NOMO-1 treated with DMSO at 0.1 percent for 48 hours (cell line): Measurements from ENCODE around the gene PDZRN3.

Experiments
- DNase-seq: peaks from one replicate; lab custom pipeline; 2025; ENCODE audit not compliant: unreplicated experiment; lab: John Stamatoyannopoulos, UW

Gene PDZRN3

DNA sequence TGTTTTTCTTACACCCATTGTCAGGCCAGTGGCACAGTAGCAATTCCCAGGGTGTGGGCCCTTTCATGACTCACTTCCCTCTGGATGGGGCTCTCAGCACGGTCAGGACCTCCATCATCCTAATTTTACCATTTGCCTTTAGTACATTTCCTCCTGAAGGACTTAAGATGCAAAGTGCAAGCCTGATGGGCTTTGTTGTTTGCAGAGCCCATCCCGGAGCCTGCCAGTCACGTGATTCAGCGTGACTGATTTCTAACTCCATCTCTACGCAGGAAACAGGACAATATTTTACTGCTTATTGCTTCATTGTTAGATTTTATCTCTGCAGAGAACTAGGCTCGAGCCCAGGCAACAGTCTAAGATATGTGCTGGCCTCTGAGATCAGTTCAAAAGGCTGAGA lies 223.7 kb downstream of the PDZRN3 start:
- DNase-seq = no peak

GRCh38 chr3:73399666-73400253 lies 225.0 kb downstream of the PDZRN3 start:
- no peak for DNase-seq

DNA sequence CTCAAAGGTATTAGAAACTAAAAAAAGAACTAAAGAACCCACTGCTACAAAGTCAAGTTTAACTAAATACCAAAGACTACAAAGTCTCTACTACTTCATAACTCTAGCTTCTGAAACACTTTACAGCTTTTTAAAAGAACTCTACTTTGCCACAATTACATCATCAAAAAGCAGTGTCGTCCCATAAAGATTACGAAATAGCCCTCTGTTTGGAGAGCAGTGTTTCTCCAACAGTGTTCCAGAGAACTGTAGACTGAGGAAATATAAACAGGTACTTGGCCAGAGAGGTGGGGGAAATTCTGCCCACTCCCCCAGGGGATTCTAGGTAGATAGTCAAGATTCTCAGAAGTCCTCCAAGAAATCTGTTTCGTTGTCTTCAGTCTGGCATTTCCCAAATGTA lies 225.6 kb downstream of the PDZRN3 start:
- no peak for DNase-seq

DNA sequence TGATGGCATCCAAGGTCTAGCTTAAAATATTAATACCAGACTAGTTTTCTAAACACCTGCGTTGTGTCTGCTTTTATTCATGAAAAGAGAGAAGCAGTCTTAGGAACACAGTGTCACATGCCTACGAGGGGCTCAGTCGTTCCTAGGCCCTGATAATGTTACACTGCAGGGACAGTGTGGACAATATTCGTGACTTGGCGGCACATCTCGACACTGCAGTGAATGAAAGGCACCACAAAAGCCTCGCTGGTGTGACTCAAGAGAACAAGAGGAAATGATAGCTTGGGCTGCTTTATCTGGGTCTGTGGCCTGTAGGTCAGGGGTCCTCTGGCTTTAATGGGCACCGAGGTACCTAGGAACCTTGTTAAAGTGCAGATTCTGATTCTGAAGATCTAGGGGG lies 226.7 kb downstream of the PDZRN3 start:
- no peak for DNase-seq

GRCh38 chr3:73394240-73394639 lies 230.5 kb downstream of the PDZRN3 start:
- DNase-seq = no peak

DNA sequence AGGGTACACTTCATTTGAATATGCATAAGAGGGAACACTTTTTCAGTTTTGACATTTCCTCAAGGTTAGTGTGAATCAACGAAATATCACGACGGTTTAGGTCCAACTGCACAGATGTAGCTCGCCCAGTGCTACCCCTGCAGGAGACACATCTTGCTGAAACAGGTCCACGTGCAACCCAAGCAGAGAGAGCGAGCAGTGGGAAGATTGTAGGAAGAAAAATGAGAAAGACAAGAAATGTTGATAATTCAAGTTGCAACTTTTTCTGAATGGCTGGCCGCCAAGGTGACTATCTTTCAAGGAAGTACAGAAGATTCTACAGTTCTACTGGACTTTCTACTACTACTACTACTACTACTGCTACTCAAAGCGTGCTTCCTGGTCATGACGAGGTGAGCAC lies 231.7 kb downstream of the PDZRN3 start:
- no peak for DNase-seq

DNA sequence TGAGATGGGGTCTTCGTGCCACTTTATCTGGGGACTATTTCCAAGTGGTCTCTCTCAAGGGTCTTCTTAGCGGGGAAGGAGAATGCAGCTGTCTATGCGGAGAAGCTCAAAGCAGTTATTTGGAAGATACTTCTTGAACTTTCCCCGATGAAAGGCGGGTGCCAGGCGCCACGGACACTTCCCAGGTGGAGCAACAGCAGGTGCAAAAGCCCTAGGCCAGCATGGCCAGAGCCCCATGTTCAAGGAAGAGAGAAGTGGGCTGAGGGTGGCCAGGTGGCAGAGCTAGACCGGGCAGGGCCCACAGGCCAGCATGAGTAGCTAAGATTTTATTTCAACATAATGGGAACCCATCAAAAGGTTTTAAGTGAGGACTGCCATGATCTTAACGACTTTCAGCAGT lies 232.8 kb downstream of the PDZRN3 start:
- DNase-seq = no peak

DNA sequence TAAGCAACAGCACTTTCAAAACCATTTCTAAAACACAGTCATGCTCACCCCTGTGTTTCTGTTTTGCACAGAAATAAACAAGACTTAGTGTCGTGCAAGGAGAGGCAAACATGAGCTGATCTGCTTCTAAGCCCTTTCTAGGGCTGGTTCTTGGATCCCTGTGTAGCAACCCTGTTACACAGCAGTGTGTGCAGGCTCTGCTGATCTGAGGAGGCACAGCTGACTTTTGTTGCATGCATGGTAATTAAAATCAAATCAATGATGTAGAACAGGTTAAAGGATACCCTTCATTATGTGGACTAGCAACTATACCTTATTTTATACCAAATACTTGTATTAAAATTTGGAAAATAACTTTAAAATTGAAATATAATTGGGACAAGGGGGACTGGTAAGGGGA lies 234.8 kb downstream of the PDZRN3 start:
- DNase-seq = no peak

- DNase-seq = no peak
Observed at GRCh38 chr3:73389117-73389813, 235.5 kb downstream of the PDZRN3 start.

DNA sequence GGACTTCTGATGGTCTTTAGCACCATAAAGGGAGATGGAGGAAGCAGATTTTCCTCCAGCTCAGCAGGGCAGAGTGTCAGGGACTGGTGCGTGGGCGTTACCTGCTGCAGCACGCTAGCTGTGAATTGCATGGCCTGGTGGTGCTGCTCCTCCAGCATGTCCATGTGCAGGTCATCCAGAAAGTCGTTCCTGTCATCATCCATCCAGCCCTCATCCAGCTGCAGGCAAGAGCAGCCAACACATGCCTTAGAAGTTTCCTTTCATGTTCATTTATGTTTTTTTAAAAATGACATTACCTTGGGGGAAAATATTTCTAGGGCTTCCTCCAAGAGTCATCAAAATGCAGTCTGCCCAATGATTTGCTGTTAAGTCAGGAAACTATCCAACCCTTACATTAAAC lies 239.2 kb downstream of the PDZRN3 start:
- DNase-seq = no peak

DNA sequence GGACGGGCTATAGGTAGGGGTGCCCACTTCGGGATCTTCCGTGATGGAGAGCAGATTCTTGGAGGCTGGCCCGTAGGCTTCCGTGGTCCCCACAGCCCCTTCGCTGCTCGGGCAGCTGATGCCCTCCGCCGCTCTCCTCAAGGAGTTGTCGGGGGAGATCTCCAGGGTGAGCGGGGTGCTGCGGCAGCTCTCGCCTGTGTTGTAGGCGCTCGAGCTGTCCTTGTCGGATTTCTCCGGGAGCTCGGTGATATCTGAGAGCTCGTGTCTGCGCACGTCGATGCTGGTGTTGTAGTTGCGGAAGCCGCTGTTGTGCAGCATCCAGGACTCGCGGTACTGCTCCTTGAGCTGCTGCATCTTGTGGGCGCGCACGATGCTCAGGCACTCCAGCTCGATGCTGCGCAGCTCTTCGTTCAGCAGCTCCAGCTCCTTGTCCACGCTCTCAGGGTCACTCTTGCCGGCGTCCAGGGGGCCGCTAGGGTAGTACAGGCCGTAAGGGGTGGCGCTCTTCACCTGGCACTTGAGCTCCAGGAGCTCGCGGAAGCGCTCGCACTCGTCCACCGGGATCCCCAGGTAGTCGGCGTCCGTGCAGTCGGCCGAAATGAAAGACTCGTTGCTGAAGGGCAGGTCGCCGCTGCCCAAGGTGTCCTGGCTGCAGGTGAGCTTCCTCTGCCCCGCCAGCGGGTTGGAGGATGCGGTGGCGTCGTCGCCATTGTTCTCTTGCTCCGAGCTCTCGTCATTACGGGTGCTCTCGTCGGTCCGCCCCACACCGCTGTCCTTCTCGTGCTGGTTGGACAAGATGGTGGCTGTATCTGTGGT lies 240.4 kb downstream of the PDZRN3 start:
- no peak for DNase-seq

DNA sequence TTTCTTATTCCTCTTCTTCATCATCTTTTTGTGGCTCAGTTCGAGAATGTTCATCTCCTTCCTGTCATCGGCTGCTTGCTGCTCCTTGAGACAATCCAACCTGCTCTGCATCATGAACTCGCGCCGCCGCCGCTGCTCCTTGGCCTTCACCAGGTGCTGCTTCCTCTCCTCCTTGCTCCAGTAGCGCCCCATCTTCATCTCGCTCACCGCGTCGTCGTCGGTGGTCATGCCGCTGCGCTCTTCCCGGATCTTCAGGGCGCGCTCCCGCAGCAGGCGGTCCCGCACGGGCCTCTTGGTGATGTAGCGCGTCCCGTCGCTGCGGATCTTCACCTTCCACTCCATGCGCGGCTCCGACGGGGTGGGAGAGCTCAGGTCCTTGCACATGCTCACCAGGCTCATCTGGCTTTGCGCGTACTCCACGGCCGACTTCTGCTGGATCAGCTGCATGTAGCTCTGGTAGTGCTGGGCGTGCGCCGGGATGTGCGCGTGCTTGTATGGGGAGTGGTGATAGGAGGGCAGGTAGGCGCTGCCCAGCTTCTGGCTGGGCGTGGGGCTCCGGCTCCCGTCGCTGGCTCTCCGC lies 241.2 kb downstream of the PDZRN3 start:
- DNase-seq = no peak

- DNase-seq = no peak
Observed at GRCh38 chr3:73381551-73381950, 243.2 kb downstream of the PDZRN3 start.

DNA sequence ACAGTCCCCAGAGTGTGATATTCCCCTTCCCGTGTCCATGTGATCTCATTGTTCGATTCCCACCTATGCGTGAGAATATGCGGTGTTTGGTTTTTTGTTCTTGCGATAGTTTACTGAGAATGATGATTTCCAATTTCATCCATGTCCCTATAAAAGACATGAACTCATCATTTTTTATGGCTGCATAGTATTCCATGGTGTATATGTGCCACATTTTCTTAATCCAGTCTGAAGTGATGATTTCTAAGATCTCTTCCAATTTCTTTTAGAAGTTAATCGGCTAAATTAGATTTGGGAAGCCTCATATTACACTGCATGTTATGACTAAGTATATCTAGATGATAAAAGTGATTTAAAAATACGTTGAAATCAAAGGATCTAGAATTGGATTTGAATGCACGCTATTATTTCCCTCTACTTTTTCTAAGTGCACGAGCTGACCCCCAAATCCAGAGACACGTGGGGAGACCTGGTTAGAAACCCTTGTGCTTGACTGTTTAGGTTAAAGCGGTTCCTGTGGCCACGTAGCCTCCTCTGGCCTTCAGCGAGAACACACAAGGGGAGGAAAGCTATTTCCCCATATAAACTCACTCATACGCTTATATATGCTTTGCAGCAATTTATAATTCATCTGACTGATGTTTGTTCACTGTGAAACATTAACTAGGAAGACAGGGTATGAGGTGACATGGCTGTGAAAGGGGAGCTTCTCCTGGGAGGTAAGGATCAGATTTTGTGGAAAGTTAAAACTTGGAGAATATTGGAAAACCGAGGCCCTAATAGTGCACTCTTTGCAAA lies 243.8 kb downstream of the PDZRN3 start:
- DNase-seq = no peak

GRCh38 chr3:73379465-73379864 lies 245.3 kb downstream of the PDZRN3 start:
- DNase-seq = no peak

DNA sequence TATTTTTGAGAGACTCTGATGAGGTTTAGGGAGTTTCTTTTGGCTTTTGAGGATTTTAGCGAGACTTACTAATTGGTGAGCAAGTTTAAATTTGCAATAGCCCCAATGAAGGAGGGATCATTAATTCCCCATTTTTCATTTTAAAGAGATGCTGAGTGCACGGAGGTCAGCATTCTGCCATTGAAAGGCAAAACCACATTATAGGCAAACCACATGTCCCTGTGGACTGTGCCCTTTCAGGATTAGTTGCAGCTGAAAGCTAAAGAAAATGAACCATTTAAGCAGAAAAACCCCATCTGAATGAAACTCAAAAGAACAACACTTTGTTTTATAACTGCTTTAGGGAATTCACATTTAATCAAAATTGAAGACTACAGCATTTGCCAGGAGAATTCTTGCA lies 246.5 kb downstream of the PDZRN3 start:
- no peak for DNase-seq

- DNase-seq = no peak
Observed at GRCh38 chr3:73365756-73366397, 258.9 kb downstream of the PDZRN3 start.

- no peak for DNase-seq
Observed at GRCh38 chr3:73364517-73364916, 260.2 kb downstream of the PDZRN3 start.

DNA sequence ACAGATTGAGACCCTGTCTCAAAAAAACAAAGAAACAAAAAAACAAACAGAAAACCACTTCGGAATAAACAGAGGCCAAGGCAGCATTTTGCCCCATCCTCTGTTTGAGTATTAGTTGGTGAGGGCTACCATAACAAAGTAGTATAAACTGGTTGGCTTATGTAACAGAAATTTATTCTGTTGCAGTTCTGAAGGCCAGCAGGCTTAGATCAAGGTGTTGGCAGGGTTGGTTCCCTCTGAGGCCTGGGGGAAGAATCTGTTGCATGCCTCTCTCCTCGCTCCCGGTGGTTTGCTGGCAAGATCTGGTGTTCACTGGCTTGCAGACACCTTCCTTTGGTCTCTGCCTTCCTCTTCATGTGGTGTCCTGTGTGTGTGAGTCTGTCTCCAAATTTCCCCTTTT lies 261.6 kb downstream of the PDZRN3 start:
- no peak for DNase-seq

DNA sequence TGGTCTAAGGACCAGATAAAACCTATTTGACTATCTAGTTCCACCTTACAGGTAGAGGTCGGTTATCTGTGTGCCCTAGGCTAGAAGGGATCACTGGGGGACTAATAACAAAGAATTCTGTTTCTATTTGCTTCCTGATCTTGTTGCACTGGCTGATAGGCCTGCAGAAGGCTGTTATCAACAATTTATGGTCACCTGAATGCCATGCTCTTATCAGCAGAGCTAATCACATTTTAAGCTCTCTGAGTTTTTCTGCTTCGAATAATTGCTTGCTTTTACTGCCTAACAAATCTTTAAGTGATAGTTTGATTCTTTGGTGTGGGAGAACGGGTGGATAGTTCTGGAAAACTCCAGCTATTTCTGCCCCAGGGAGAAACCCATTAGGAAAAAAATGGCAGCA lies 263.1 kb downstream of the PDZRN3 start:
- no peak for DNase-seq
